HG03103 (cell line): Measurements from ENCODE around the gene TMEM198.

Experiments
- ATAC-seq: cut with Tn5 transposase; IDR thresholded peaks from one replicate; pipeline ENCODE4 v1.9.1; 2021; ENCODE audit warnings: low read depth; ENCODE audit not compliant: unreplicated experiment

TMEM198 gene

GRCh38 chr2:219524817-219525216 is 19.0 kb upstream of the TMEM198 start:
- ATAC-seq: no peak

GRCh38 chr2:219525533-219526232 is 18.1 kb upstream of the TMEM198 start:
- no peak for ATAC-seq

GRCh38 chr2:219526320-219527075 is 17.3 kb upstream of the TMEM198 start:
- no peak for ATAC-seq

GRCh38 chr2:219527076-219527394 is 16.8 kb upstream of the TMEM198 start:
- ATAC-seq: no peak

GRCh38 chr2:219527472-219527871 is 16.4 kb upstream of the TMEM198 start:
- no peak for ATAC-seq

- ATAC-seq: peak; percentile 80
Measured at GRCh38 chr2:219530048-219530963, 13.5 kb upstream of the TMEM198 start.

GRCh38 chr2:219531639-219532377 is 12.0 kb upstream of the TMEM198 start:
- ATAC-seq: no peak

GRCh38 chr2:219532378-219532649 is 11.5 kb upstream of the TMEM198 start:
- ATAC-seq: no peak

GRCh38 chr2:219533930-219534661 is 9.7 kb upstream of the TMEM198 start:
- no peak for ATAC-seq

GRCh38 chr2:219536425-219536824 is 7.4 kb upstream of the TMEM198 start:
- ATAC-seq: no peak

- no peak for ATAC-seq
Measured at GRCh38 chr2:219536967-219537366, 6.9 kb upstream of the TMEM198 start.

GRCh38 chr2:219537657-219538488 is 6.0 kb upstream of the TMEM198 start:
- no peak for ATAC-seq

GRCh38 chr2:219538504-219538951 is 5.3 kb upstream of the TMEM198 start:
- no peak for ATAC-seq

GRCh38 chr2:219538956-219539788 is 4.7 kb upstream of the TMEM198 start:
- ATAC-seq: no peak

- no peak for ATAC-seq
Measured at GRCh38 chr2:219539926-219540678, 3.7 kb upstream of the TMEM198 start.

- ATAC-seq: no peak
Measured at GRCh38 chr2:219540784-219541504, 2.9 kb upstream of the TMEM198 start.

GRCh38 chr2:219541611-219542180 is 2.1 kb upstream of the TMEM198 start:
- peak; percentile 42 for ATAC-seq
